ENCODE measurements around the gene FAM210B. TPM values are rescaled to one million over a fixed set of nuclear protein-coding genes. Genes with fewer than 3 reads are reported as not detected.

Gene FAM210B
- total and polyA plus RNA-seq, 2 of the 13 experiments (the other 11 are each of a cell fraction or from before 2014, with no cell fraction given), result 75.9 to 107 TPM

GRCh38 chr20:56360908-56361205, 2.1 kb downstream of the FAM210B start:
- Histone ChIP-seq H3K9ac (ENCODE audit: insufficient read depth, low read depth, low read length) (peak overlapping the region; percentile 93; the same call in 1 of the 2 replicates), H3K27ac (ENCODE audit: extremely low read length, insufficient read depth, low read length) (peak overlapping the region; percentile 76), H3K4me1 (ENCODE audit: insufficient read depth, low read length) (peaks cover 29% of the 10 kb centered on the region), H3K79me2 (ENCODE audit: insufficient read depth, low read length) (peaks cover 11% of the 10 kb centered on the region), H3K27me3 (ENCODE audit: control insufficient read depth in 1 of 2, insufficient read depth in 2 of 2, low read length in 2 of 2) (no peaks in the 10 kb centered on the region; a peak in 1 of 5 replicates), H3K9me3 (ENCODE audit: low read length) (no peaks in the 10 kb centered on the region), H3K4me2 (ENCODE audit: low read depth, low read length) (peak overlapping the region; percentile 92), H2AFZ (ENCODE audit: low read length) (no peak overlapping the region), H4K20me1 (ENCODE audit: insufficient read depth, low read length) (peaks cover 3% of the 10 kb centered on the region; the same call in 1 of the 2 replicates), H3K4me3 (replicated peaks in 1 of 3; ENCODE audit: insufficient read depth in 1 of 3, low read depth in 2 of 3, low read length in 3 of 3) (no peak overlapping the region), H3K36me3 (replicated peaks in 1 of 2; ENCODE audit: control insufficient read depth in 1 of 2, insufficient read depth in 2 of 2, low read length in 2 of 2) (peaks cover 1 to 7% of the 10 kb centered on the region in 2 experiments; a peak in 3 of 5 replicates)
- CTCF ChIA-PET (ENCODE audit: low intra/inter-chr PET ratio, low total read pairs), result no interaction called here
- ATAC-seq (no peak), DNase-seq (ENCODE audit: low spot score) (no peak), FAIRE-seq (no peak)
- in situ Hi-C loops (cut with HindIII; ENCODE audit: extremely low pct_ligation_motif_present, low pct_unique_long_range_greater_than_20kb), result no loop called here
- 97% methylated on average over 8 of the region's 8 CpGs for WGBS (ENCODE audit: low lambda C conversion rate)
- TF ChIP-seq, protein P1, sequence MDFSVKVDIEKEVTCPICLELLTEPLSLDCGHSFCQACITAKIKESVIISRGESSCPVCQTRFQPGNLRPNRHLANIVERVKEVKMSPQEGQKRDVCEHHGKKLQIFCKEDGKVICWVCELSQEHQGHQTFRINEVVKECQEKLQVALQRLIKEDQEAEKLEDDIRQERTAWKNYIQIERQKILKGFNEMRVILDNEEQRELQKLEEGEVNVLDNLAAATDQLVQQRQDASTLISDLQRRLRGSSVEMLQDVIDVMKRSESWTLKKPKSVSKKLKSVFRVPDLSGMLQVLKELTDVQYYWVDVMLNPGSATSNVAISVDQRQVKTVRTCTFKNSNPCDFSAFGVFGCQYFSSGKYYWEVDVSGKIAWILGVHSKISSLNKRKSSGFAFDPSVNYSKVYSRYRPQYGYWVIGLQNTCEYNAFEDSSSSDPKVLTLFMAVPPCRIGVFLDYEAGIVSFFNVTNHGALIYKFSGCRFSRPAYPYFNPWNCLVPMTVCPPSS (IDR thresholded peaks at IDR 0.05), result no peak
- TF ChIP-seq, protein P2, sequence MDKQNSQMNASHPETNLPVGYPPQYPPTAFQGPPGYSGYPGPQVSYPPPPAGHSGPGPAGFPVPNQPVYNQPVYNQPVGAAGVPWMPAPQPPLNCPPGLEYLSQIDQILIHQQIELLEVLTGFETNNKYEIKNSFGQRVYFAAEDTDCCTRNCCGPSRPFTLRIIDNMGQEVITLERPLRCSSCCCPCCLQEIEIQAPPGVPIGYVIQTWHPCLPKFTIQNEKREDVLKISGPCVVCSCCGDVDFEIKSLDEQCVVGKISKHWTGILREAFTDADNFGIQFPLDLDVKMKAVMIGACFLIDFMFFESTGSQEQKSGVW (CRISPR knock-in tag; IDR thresholded peaks at IDR 0.05; ENCODE audit: borderline replicate concordance), result no peak
- TF ChIP-seq SPEN (CRISPR knock-in tag; IDR thresholded peaks at IDR 0.05; ENCODE audit: low read depth), result 0 out of 2 replicates have a peak, but pooled peaks have one; percentile 23
- intact Hi-C loops (cut with micrococcal nuclease; ENCODE audit: unreplicated experiment), result loop anchor here (1.0 kb wide), 1 partner anchor 31 kb away; the partner anchor contains the start of genes AURKA and CSTF1
- BruUV-seq (replicated peaks), result no TSS peak
- POLR2A ChIA-PET, result interaction anchor here (1.3 to 5.9 kb wide), 2 partner anchors 15 to 32 kb away, joined by 5 to 91 read pairs; partner anchors contain the start of genes AURKA and CSTF1

DNA sequence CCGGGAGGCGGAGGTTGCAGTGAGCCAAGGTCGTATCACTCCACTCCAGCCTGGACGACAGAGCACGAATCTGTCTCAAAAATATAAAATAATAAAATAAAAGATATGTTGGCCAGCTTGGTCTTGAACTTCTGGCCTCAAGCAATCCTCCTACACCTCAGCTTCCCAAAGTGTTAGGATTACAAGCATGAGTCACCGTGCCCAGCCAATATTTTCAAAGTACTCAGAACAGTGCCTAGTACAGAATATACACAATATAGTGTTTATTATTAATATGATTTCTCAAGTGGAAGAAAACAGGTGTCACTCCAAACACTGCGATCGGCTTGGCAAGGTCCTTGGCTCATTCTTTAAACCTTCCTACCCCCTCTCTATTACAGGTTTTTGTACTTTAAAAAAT, 3.1 kb downstream of the FAM210B start:
- no peak overlapping the region for H3K9ac ChIP-seq (ENCODE audit: insufficient read depth, low read depth, low read length)
- no peak overlapping the region for H3K27ac ChIP-seq (ENCODE audit: extremely low read length, insufficient read depth, low read length)
- POLR2A ChIA-PET, result interaction anchor here (5.9 kb wide), 1 partner anchor 31 kb away, joined by 91 read pairs; the partner anchor contains the start of genes AURKA and CSTF1
- DNase-seq (ENCODE audit: low spot score) (no peak), ATAC-seq (no peak), FAIRE-seq (no peak)
- no peak overlapping the region for H3K4me3 ChIP-seq (replicated peaks in 1 of 3; ENCODE audit: insufficient read depth in 1 of 3, low read depth in 2 of 3, low read length in 3 of 3)
- in situ Hi-C loops (cut with HindIII; ENCODE audit: extremely low pct_ligation_motif_present, low pct_unique_long_range_greater_than_20kb), result no loop called here
- intact Hi-C loops (cut with micrococcal nuclease; ENCODE audit: unreplicated experiment), result no loop called here
- CTCF ChIA-PET (ENCODE audit: low intra/inter-chr PET ratio, low total read pairs), result no interaction called here
- H2AFZ ChIP-seq (ENCODE audit: low read length), result no peak overlapping the region
- peaks cover 29% of the 10 kb centered on the region for H3K4me1 ChIP-seq (ENCODE audit: insufficient read depth, low read length)
- H3K36me3 ChIP-seq (replicated peaks in 1 of 2; ENCODE audit: control insufficient read depth in 1 of 2, insufficient read depth in 2 of 2, low read length in 2 of 2), result peaks cover 3 to 18% of the 10 kb centered on the region in 2 experiments; a peak in 4 of 5 replicates
- no peaks in the 10 kb centered on the region; a peak in 1 of 5 replicates for H3K27me3 ChIP-seq (ENCODE audit: control insufficient read depth in 1 of 2, insufficient read depth in 2 of 2, low read length in 2 of 2)
- peaks cover 11% of the 10 kb centered on the region for H3K79me2 ChIP-seq (ENCODE audit: insufficient read depth, low read length)
- peaks cover 3% of the 10 kb centered on the region; the same call in 1 of the 2 replicates for H4K20me1 ChIP-seq (ENCODE audit: insufficient read depth, low read length)
- BruUV-seq (replicated peaks), result no TSS peak
- no peak overlapping the region for H3K4me2 ChIP-seq (ENCODE audit: low read depth, low read length)
- WGBS (ENCODE audit: low lambda C conversion rate), result 90% methylated on average over 8 of the region's 8 CpGs
- H3K9me3 ChIP-seq (ENCODE audit: low read length), result no peaks in the 10 kb centered on the region
- no peak for TF ChIP-seq USF2 (IDR thresholded peaks at IDR 0.05; ENCODE audit: low read depth, low read length)
- no peak for TF ChIP-seq USF2 (CRISPR knock-in tag; IDR thresholded peaks at IDR 0.05; ENCODE audit: borderline replicate concordance)
- TF ChIP-seq HBP1 (CRISPR knock-in tag; IDR thresholded peaks at IDR 0.05; ENCODE audit: low read depth), result no peak
- no peak for TF ChIP-seq RXRB (CRISPR knock-in tag; IDR thresholded peaks at IDR 0.05; ENCODE audit: borderline replicate concordance)
- TF ChIP-seq ZBTB4 (CRISPR knock-in tag; IDR thresholded peaks at IDR 0.05; ENCODE audit: borderline replicate concordance), result no peak
